ENCODE data around the gene CD164.

Gene CD164

DNA sequence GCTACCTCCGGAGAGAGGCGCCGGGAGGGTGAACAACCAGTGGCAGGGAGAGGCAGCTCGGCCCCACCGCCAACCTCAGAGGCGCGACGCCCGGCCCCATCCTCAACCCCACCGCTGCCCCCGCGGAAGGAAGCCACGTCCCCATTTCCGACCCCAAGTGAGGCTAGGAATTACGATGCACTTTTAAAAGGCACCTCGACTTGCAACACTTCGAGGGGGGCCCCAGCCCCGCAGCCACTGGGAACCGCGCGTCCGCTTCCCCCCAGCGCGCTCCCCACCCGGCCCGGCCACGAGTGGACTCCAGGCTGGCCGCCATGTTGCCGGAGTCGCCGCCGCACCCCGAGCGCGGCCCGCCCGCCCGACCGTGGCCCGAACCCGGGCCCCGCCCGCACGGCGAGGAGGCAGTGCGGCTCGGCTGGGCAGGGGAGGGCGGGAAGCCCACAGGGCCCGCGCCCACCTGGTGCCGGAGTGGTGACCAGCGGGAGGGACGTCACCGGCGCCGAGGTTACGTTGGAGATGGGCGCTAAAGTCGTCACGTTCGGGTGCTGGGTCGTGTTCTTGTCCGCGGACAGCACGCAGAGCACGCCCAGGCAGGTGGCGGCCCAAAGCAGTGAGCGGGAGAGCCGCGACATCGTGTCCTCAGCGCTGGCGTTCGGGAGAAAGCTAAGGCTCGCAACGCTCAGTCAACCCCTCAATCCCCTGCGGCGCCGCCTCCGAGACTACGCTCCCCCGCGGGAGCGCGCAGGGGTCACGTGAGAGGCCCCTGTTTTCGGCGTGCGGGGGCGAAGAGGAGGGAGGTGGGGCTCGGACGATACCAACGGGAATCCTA is at the start of gene CD164:
CD164 (minus strand) TSS at position 721 of the 829 bp plus-strand sequence; CDS start at position 632, 89 bp downstream.
- peak within 1 kb of the TSS; percentile 97 for H3K27ac Mint-ChIP-seq
- no peaks in the 10 kb centered on the region for H3K9me3 Mint-ChIP-seq
- peaks cover 38% of the 10 kb centered on the region for H3K4me1 Mint-ChIP-seq (ENCODE audit: low read depth)
- H3K27me3 Mint-ChIP-seq (ENCODE audit: low read depth) = no peaks in the 10 kb centered on the region
- peaks cover 35% of the 10 kb centered on the region for H3K36me3 Mint-ChIP-seq (ENCODE audit: low read depth)
- peak within 1 kb of the TSS; percentile 97 for H3K4me3 Mint-ChIP-seq
- DNase-seq (ENCODE audit: low spot score) = peak; percentile 91

DNA sequence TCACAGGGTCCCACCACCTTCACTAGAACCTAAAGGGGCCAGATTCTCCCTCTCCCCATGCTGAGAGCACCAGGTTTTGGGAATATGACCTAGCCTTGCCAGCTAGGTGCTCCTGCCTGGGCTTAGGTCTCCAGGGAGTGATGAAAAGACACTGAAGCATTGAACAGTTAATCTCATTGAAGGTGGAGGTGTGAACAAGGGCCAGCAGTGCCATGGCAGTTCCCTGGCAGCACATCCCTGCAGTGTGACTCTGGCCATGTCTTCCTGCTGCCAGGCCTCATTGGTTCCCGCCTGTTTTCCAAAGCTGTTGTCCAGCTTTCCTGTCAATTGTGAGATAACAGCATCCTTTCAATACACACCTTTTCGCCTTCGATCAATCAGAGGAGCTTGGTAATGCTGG is 47.2 kb upstream of the CD164 start:
- no peak for DNase-seq (ENCODE audit: low spot score)
- Mint-ChIP-seq H3K4me3 (no peak overlapping the region), H3K27me3 (ENCODE audit: low read depth) (peaks cover 25% of the 10 kb centered on the region), H3K4me1 (ENCODE audit: low read depth) (peaks cover 2% of the 10 kb centered on the region), H3K27ac (no peak overlapping the region), H3K9me3 (no peaks in the 10 kb centered on the region), H3K36me3 (ENCODE audit: low read depth) (no peaks in the 10 kb centered on the region)

DNA sequence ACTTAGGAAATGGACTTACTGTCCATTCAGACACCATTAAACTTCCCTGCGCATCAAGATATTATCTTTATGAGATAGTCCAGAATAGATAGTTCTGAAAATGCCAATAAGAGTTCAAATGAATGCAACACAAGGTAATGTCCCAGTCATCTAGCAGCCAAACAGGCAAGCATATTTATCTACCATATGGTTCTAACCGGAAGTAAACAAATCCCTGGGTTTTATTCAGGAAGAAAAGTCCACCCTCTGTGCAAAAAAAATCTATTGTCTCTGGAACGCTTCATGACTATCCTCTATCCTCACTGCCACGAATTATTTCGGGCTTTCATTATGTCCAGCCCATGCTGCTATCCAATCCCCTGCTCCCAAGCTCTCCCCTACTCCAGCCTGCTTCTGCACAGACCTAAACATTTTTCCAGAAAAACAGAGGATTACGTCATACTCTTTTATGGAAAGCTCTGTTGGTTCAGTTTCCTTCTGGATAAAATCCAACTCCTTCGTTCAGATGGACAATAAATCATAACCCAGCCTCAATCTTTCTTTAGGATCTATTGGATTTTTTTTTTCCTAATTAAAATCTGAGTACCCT is 46.7 kb upstream of the CD164 start:
- Mint-ChIP-seq H3K27me3 (ENCODE audit: low read depth) (peaks cover 25% of the 10 kb centered on the region), H3K9me3 (no peaks in the 10 kb centered on the region), H3K36me3 (ENCODE audit: low read depth) (no peaks in the 10 kb centered on the region), H3K4me1 (ENCODE audit: low read depth) (peaks cover 2% of the 10 kb centered on the region), H3K27ac (no peak overlapping the region), H3K4me3 (no peak overlapping the region)
- no peak for DNase-seq (ENCODE audit: low spot score)

DNA sequence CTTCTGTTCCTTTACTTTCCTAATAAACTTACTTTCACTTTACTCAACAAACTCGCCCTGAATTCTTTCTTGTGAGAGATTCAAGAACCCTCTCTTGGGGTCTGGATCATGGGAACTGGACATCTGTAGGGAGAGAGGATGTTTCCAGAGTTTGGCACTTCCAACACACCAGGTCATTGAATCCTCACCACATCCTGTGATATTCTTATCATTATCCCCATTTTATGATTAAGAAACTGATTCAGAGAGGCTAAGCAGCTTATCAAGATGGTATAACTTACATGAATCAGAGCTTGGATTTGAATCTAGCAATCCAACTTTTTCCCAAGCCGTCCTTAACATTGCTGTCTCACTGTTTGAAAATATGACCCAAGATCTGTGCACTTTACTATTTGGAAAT is 42.7 kb upstream of the CD164 start:
- H3K36me3 Mint-ChIP-seq (ENCODE audit: low read depth) = no peaks in the 10 kb centered on the region
- peaks cover 11% of the 10 kb centered on the region for H3K27me3 Mint-ChIP-seq (ENCODE audit: low read depth)
- H3K4me3 Mint-ChIP-seq = no peak overlapping the region
- H3K27ac Mint-ChIP-seq = no peak overlapping the region
- DNase-seq (ENCODE audit: low spot score) = no peak
- H3K4me1 Mint-ChIP-seq (ENCODE audit: low read depth) = peaks cover 2% of the 10 kb centered on the region
- H3K9me3 Mint-ChIP-seq = no peaks in the 10 kb centered on the region

DNA sequence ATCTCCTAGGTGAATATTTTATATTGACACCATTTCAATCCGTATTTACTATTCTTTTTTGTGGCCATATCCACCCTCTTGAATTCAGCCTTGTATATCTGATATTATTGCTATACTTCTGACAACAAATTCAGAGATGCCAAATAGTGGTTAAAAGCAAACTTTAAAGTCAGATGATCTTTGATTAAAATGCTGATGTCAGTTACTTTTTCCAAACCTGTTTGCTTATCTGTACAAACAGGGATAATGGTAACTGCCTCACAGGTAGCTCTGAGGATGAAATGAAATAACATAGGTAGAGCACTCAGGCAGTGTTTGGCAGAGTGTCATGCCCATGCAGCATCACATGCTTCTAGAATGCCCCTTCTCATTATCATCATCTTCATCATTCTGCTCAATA is 38.9 kb upstream of the CD164 start:
- Mint-ChIP-seq H3K27ac (no peak overlapping the region), H3K9me3 (no peaks in the 10 kb centered on the region), H3K4me3 (no peak overlapping the region), H3K27me3 (ENCODE audit: low read depth) (peaks cover 9% of the 10 kb centered on the region), H3K36me3 (ENCODE audit: low read depth) (no peaks in the 10 kb centered on the region), H3K4me1 (ENCODE audit: low read depth) (peaks cover 2% of the 10 kb centered on the region)
- DNase-seq (ENCODE audit: low spot score) = no peak

DNA sequence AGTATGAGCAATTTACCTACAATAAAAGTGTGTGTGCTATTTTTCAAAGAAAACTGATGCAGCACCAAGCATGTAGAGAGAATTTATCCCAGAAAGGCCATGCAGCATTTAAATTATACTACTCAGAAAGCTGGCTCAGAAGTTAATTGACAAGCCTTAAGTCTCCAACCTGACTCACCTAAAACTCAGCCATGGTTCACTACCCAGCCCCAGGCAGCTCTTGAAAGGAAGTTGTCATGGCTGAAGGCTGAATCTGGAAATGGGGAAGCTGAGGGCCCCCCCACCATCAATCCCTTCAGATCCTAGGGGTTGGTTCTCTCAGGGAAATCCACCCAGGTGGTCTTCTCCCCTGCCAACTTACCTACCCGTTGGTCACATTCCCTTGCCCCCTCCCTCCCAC is 38.5 kb upstream of the CD164 start:
- peaks cover 2% of the 10 kb centered on the region for H3K4me1 Mint-ChIP-seq (ENCODE audit: low read depth)
- H3K4me3 Mint-ChIP-seq = no peak overlapping the region
- H3K27ac Mint-ChIP-seq = no peak overlapping the region

DNA sequence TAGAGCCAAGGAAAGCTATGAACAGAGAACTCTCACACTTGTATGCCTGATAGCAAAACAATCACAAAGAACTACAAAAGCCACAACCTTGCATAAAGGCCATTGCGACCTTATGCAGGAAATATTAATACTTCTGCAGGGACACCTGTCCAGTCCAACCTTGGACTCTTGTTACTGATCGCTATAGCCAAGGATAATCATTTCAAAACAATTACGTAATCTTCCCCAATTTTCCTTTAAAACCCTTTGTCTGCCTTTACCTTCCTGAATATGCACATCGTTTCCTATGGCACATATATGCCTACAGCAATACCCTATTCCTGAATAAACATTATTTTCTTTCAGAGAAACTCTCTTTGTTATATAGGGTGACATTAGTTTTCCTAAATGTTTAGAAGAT is 35.4 kb upstream of the CD164 start:
- no peak for DNase-seq (ENCODE audit: low spot score)
- H3K4me1 Mint-ChIP-seq (ENCODE audit: low read depth) = no peaks in the 10 kb centered on the region
- H3K27me3 Mint-ChIP-seq (ENCODE audit: low read depth) = peaks cover 26% of the 10 kb centered on the region
- no peaks in the 10 kb centered on the region for H3K36me3 Mint-ChIP-seq (ENCODE audit: low read depth)
- H3K9me3 Mint-ChIP-seq = no peaks in the 10 kb centered on the region
- H3K27ac Mint-ChIP-seq = no peak overlapping the region
- H3K4me3 Mint-ChIP-seq = no peak overlapping the region

More for the DNA sequence above, 38.5 kb upstream of the CD164 start:
- Mint-ChIP-seq H3K36me3 (ENCODE audit: low read depth) (no peaks in the 10 kb centered on the region), H3K27me3 (ENCODE audit: low read depth) (peaks cover 10% of the 10 kb centered on the region), H3K9me3 (no peaks in the 10 kb centered on the region)
- no peak for DNase-seq (ENCODE audit: low spot score)

DNA sequence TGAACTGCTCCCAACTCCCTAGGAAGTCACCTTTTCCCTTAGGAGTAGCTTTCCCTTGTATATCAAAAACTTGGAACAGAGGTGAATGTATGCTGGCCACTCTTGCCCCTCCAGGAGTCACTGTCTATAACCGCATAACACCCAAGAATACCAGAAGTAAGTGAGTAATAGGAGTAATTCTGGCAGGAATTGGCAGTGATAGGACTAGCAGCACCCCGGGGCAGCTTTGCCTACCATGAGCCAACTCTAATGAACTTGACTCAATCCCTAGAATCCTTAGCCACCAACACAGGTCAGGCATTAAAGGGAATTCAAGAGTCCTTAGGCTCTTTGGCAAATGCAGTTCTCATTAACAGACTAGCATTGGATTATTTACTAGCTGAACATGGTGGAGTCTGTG is 28.8 kb upstream of the CD164 start:
- peaks cover 26% of the 10 kb centered on the region for H3K27me3 Mint-ChIP-seq (ENCODE audit: low read depth)
- no peak overlapping the region for H3K27ac Mint-ChIP-seq
- no peaks in the 10 kb centered on the region for H3K36me3 Mint-ChIP-seq (ENCODE audit: low read depth)
- H3K4me3 Mint-ChIP-seq = no peak overlapping the region
- H3K9me3 Mint-ChIP-seq = no peaks in the 10 kb centered on the region
- DNase-seq (ENCODE audit: low spot score) = no peak
- no peaks in the 10 kb centered on the region for H3K4me1 Mint-ChIP-seq (ENCODE audit: low read depth)

DNA sequence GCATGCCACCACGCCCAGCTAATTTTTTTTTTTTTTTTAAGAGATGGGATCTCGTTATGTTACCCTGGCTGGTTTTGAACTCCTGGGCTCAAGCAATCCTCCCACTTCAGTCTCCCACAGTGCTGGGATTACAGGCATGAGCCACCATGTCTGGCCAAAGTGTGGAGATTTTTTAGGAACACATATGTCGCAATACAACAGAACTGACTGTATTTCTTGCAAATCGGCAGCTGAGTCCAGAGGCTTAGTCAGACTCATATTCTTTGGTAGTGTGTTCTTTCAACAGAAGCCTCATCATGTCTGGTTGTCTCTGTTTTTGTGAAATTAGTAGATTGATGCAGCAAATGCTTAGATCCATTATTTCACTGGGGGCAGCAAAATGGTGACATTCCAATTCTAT is 23.9 kb upstream of the CD164 start:
- Mint-ChIP-seq H3K27ac (no peak overlapping the region), H3K4me1 (ENCODE audit: low read depth) (no peaks in the 10 kb centered on the region), H3K27me3 (ENCODE audit: low read depth) (peaks cover 7% of the 10 kb centered on the region), H3K36me3 (ENCODE audit: low read depth) (no peaks in the 10 kb centered on the region), H3K9me3 (no peaks in the 10 kb centered on the region), H3K4me3 (no peak overlapping the region)
- DNase-seq (ENCODE audit: low spot score) = no peak

DNA sequence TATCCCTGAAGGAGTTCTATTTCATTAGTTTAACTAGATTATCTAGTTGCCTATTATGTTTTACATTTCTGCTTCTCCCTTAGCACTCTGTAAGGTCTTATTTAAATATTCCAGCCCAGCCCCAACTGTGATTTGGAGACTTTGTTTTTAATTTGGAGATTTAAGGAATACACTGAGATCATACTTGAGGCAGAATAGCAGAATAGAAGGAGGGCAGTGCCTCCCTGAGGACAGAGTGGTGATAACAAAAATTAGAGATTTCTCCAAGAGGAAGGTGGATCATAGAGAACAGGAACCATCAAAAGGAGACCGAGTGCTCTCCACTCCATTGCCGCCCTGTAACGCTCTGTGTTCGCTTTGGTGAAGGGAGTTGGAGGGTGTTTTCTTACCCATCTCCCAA is 14.8 kb upstream of the CD164 start:
- DNase-seq (ENCODE audit: low spot score) = no peak
- Mint-ChIP-seq H3K36me3 (ENCODE audit: low read depth) (no peaks in the 10 kb centered on the region), H3K27ac (no peak overlapping the region), H3K27me3 (ENCODE audit: low read depth) (no peaks in the 10 kb centered on the region), H3K9me3 (no peaks in the 10 kb centered on the region), H3K4me1 (ENCODE audit: low read depth) (peaks cover 8% of the 10 kb centered on the region), H3K4me3 (no peak overlapping the region)

DNA sequence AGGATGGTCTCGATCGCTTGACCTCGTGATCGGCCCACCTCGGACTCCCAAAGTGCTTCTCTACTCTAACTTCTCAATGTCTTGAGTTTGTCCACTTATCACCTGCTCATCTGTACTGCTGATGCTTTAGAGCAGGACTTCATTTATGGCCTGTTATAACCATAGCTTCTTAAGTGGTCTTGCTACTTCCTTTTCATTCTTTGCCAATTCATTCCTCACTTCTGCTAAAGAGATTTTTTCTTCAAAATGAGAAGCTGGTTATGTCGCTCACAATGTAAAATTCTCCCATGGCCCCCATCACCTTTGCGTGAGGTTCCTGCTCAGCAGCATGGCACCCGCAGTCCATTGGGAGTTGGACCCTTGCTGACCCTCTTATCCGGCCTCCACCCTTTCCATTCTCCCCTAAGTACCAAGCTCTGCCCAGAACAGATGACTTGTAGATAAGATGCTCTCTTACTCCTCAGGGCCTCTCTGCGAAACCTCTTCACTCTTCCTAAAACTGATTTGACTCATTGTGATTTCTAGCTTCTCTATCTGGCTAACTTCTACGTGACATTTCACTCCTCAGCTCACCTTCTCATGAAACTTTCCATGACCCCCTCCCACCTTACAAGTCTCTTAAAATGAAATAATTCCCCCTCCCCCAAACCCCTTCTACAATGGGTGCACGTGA is 13.9 kb upstream of the CD164 start:
- no peak overlapping the region for H3K4me3 Mint-ChIP-seq
- no peak overlapping the region for H3K27ac Mint-ChIP-seq
- H3K36me3 Mint-ChIP-seq (ENCODE audit: low read depth) = no peaks in the 10 kb centered on the region
- no peak for DNase-seq (ENCODE audit: low spot score)
- no peaks in the 10 kb centered on the region for H3K27me3 Mint-ChIP-seq (ENCODE audit: low read depth)
- no peaks in the 10 kb centered on the region for H3K9me3 Mint-ChIP-seq
- peaks cover 14% of the 10 kb centered on the region for H3K4me1 Mint-ChIP-seq (ENCODE audit: low read depth)

DNA sequence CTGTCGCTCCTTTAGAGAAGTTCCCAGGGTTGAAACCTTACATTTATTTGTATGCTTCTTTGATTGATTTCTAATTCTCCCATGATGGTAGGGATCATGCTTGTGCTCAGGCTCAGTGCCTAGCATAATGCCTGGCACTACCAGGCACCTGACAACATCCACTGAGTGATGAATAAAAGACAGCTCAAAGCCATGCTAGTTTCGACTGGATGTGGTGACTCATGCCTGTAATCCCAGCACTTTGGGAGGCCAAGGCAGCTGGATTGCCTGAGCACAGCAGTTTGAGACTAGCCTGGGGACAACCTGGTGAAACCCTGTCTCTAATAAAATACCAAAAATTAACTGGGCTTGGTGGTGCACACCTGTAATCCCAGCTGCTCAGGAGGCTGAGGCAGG is 11.6 kb upstream of the CD164 start:
- Mint-ChIP-seq H3K27me3 (ENCODE audit: low read depth) (peaks cover 3% of the 10 kb centered on the region), H3K4me3 (no peak overlapping the region), H3K36me3 (ENCODE audit: low read depth) (no peaks in the 10 kb centered on the region), H3K27ac (no peak overlapping the region), H3K4me1 (ENCODE audit: low read depth) (peaks cover 19% of the 10 kb centered on the region), H3K9me3 (no peaks in the 10 kb centered on the region)
- DNase-seq (ENCODE audit: low spot score) = no peak

DNA sequence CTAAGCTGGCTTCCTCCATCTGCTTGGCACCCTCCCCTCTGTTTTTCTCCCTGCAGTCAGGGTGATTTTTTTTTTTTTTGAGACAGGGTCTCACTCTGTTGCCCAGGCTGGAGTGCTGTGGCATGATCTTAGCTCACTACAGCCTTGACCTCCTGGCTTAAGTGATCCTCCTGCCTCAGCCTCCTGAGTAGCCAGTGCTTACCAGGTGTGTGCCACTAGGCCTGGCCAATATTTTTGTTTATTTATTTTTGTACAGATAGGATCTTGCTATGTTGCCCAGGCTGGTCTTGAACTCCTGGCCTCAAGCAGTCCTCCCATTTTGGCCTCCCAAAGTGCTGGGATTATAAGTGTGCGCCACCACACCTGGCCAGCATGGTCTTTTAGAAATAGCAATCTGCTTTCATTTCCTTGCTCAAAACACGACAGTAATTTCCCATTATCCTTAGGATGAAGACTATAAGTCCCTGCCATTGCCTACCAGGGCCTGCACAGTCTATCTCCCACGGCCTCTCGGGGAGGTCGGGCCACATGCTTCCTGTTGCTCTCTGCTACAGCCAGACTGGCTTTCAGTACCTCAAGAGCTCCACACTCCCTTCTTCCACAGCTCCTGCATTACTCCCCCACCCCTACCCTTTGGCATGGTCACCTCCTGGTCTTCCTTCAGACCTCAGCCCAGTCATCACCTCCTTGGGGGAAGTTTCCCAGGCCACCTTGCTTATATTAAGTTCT is 11.1 kb upstream of the CD164 start:
- no peaks in the 10 kb centered on the region for H3K36me3 Mint-ChIP-seq (ENCODE audit: low read depth)
- DNase-seq (ENCODE audit: low spot score) = no peak
- no peaks in the 10 kb centered on the region for H3K9me3 Mint-ChIP-seq
- H3K27me3 Mint-ChIP-seq (ENCODE audit: low read depth) = peaks cover 3% of the 10 kb centered on the region
- H3K4me3 Mint-ChIP-seq = no peak overlapping the region
- peaks cover 19% of the 10 kb centered on the region for H3K4me1 Mint-ChIP-seq (ENCODE audit: low read depth)
- H3K27ac Mint-ChIP-seq = no peak overlapping the region

All from T-helper 2 cell treated with Interferon-gamma antibody and Interleukin-4, amounts not matched to agents 5 μg/mL and 100 μg/mL, for 36 hours (primary cell).